GM19351 (cell line): ENCODE measurements around the gene RTP5.

Experiments used
- ATAC-seq: cut with Tn5 transposase; IDR thresholded peaks from one replicate; pipeline ENCODE4 v1.9.1; 2021; ENCODE audit warnings: mild to moderate bottlenecking, moderate library complexity; ENCODE audit not compliant: unreplicated experiment

Gene RTP5

DNA sequence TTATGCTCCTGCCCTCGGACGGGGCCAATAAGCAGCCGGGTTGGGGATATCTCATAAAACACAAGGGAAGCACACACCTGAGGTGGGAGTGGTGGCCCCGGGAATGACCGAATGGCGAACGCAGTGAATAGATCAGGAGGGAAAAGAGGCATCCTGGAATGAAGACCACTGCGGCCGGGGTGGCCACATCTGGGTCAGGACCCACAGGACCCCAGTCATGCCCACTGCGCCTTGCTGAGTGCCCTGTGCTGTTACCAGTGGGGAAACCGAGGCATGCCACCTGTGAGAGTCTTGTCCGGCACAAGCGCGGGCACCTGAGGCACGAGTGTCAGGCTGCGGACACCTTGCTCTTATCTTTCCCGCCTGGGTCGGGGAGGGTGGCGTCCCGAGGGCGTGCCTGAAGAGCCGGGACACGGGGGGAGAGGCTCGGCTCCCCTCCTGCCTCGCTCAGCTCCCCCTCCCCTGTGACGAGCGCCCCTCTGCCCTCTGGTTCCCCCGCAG lies 12.4 kb upstream of the RTP5 start:
- no peak for ATAC-seq

DNA sequence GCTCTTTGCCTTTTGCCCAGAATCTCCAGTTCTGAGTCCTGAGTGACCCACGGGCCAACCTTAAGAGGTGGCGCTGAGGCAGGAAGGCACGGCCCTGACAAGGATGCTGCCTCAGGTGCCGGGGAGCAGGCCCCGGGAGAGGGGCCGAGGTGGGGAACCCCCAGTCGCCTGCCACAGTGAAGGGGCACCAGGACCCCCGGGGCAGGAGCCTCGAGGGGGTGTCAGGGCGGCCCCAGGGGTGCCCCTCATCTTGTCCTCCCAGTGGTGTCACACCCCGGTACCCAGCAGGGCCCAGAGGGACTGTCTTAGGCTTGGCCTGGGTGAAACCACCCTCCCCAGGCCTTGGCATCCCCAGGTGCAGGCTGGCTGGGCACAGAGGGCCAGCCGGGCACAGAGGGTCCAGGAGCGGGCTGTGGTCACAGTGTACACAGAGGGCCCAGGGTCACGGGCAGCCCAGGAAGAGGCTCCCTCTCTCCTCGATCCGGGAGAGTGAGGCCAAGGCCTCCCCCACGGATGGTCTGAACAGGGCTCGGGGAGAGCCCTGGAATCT lies 11.9 kb upstream of the RTP5 start:
- no peak for ATAC-seq

- no peak for ATAC-seq
Observed at GRCh38 chr2:241858206-241859016, 11.1 kb upstream of the RTP5 start, which contains the start of gene PDCD1. PDCD1 (minus strand) TSS chr2:241858894; CDS start chr2:241858838, 56 bp downstream.

DNA sequence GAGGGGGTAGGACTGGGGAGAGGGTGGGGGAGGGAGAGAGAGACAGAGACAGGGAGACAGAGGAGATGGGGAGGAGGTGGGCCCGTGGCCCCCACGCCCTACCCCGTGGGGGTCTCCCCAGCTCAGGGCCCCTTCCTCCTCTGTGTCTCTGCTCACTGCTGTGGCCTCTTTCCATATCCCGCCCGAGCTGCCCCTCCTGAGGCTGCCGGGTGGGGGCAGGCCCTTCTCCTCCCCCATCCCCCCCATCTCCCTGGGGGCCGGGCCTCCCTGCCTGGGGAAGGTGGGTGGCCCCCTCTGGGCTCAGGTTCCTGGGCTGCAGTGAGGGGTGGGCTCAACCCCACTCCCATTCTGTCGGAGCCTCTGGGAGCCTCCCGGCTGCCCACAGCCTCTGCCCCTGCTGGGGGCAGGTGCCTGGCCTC lies 10.5 kb upstream of the RTP5 start:
- no peak for ATAC-seq

DNA sequence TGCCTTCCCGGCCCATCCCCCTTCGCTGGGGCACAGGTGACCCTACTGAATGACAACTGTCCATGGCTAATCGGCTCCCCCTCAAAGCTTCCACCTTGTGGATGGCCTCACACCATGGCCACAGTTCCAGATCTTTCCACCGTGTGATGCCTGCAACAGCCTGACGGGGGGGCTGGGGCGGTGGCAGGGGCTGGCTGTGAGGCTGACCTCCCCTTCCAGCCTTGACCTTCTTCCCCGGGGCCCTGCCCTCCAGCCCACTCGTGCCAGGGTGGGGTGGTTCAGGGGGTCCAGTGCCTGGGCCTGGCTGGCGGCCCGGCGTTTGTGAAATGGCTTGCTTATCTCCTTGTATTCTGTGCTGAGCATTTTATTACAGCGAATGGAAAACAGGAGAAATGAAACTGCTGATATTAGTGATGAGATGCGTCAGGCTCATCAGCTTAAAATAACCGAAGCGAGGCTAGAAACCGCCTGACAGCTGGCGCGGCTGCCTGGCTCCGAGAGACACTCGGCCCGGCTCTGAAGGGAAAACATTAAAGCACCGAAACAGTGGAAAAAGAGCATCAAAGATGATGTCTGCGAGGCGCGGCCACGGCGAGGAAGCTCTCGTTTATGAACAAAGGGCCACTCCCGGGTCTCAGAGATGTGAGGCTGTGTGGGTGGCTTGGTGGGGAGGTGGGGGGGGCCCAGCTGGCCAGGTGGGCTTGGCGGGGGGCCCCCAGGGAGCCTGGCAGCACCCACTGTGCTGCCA lies 9.9 kb upstream of the RTP5 start:
- peak; percentile 43 for ATAC-seq

DNA sequence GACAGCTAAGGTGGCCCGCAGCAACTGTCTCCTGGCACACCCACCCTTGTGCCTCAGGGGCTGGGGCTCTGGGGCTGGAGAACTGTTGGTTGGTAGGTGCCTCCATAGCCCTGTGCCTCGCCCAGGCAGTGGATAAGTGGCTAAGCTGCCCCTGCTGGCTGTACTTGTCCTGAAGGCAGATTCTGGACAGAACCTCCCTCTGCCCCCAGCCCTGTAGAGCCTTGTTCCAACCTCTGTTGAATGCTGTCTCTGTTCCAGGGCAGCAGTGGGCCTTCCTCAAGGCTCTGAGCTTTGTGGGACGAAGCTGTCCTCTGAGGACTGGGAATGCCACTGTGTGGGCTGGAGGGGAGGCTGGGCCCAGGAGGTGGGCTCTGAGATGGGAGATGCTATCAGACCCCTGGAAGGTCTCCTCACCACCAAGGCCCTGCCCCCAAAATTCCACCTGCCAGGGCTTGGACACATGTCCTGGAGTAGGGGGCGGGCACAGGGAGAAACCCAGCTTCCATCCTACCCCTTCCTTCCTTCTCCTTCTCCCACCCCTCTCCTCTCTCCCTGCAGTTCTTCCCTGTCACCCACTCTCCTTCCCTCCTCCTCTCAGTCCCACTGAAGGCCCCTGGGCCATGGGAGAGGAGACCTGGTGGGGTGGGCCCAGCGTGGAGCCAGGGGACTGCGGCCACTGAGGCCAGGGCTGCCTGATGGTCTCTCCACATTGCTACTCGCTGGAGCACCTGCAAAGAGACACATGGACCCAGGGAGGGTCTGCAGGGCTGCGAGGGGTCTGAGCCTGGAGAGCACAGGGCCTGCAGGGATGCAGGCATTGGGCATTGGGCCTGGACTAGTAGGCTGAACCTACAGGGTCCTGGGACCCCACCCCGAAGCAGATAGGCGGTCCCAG lies 9.1 kb upstream of the RTP5 start:
- peak; percentile 4 for ATAC-seq

DNA sequence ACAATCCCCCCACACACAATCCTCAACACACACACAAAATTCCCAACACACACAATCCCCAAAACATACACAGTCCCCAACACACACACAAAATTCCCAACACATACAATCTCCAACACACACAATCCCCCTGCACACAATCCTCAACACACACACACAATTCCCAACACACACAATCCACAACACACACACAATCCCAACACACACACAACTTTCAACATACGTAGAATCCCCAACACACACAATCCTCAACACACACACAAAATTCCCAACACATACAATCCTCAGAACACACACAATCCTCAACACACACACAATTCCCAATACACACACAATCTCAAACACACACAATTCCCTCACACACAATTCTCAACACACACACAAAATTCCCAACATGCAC lies 8.3 kb upstream of the RTP5 start:
- ATAC-seq, result no peak

DNA sequence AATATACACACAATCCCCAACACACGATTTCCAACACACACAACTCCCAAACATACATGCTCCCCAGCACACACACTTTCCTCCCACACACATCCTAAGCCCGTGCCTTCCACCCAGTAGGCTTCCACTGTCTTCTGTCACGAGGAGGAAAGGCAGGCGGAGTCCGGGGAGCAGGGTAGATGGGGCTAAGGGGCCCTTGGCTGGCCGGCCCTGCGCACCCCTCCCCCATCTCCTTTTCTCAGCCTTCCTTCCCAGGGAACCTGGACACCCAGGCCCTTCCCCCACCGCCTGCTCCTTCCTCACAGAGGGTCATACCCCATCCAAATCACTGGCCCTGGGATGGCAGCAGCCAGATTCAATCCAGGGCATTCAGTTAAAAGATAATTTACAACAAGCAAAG lies 7.4 kb upstream of the RTP5 start:
- ATAC-seq, result no peak

DNA sequence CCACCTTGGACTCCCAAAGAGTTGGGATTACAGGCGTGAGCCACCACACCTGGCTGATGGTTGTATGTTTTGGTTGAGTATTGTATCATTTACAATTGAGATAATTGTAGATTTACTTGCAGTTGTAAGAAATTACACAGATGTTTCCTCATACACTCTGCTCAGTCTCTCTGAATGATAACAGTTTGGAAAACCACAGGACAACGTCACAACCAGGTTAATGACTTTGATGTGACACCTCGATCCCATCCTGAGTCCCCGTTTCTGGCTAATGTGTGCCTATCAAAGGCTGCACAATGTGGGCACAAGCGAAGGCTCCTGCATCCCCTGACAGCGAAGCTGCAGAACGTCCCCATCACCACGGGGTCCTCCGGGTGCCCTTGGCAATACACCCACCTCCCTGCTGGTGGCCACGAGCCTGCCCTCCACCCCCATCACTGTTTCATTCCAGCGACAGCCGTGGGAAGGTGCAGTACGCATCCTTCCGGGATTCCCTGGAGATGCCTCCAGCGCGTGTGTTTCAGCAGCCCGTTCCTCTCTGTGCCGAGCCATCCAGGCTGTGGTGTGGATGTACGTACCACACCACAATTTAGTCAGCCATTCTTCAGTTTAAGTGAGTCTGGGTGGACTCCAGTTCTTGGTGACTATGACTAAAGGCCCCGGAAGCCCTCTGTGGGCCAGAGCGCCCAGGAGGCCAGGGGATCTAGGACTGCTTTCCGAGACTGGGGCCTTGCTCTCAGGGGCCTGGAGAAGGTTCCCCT lies 6.6 kb upstream of the RTP5 start:
- ATAC-seq, result no peak

- peak; percentile 35 for ATAC-seq
Observed at GRCh38 chr2:241863536-241863954, 6.0 kb upstream of the RTP5 start.

- ATAC-seq, result no peak
Observed at GRCh38 chr2:241864168-241864849, 5.2 kb upstream of the RTP5 start.

DNA sequence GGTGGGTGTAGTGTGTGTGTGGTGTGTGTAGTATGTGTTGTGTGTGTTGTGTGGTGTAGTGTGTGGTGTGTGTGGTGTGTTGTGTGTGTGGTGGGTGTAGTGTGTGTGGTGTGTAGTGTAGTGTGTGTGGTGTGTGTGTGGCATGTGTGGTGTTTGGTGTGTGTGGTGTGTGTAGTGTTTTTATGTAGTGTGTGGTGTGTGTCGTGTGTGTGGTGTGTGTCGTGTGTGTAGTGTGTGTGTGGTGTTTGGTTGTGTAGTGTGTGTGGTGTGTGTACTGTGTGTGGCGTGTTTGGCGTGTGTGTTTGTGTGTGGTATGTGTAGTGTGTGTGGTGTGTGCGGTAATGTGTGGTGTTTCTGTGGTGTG lies 4.7 kb upstream of the RTP5 start:
- ATAC-seq, result no peak

- ATAC-seq, result no peak
Observed at GRCh38 chr2:241865416-241865956, 4.0 kb upstream of the RTP5 start.

- ATAC-seq, result no peak
Observed at GRCh38 chr2:241865957-241866789, 3.4 kb upstream of the RTP5 start.

DNA sequence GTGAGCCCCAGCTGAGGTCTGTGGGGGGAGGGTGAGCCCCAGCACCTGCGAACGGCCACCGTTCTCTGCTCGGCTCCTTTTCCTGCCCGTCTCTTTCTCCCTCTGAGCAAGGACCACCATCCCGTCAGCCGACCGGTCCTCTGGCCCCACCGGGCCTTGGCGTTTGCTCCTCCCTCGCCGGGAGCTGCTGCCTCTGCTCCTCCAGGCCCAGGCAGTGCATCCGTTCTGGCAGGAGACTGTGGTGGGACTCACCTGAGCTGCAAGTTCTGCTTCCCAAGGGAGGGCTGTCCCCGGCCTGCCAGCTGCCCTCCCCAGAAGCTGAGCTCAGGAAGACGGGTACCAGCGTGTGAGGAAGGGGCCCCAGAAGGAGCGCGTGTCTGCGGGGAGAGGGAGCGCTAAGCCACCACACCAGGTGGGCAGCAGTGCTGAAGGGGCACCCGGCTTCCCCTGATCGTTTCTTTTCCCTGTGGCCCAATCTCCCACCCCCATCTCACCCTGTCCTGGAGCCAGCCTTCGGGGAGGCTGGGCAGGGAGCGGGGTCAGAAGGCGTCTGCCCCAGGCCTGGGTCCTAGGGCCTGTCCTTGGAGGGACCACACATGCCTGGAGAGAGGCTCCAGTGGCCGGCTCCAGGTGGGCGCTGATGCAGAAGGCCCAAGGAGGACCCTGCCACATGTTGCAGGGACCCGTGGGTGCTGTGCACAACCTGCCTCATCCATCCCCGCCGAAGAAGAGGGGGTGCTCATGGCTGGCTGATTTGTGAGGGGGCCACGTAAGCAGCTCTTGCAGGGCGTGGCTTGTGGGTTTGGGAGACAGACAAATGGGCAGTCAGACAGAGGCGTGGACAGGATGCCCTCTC lies 2.5 kb upstream of the RTP5 start:
- no peak for ATAC-seq

DNA sequence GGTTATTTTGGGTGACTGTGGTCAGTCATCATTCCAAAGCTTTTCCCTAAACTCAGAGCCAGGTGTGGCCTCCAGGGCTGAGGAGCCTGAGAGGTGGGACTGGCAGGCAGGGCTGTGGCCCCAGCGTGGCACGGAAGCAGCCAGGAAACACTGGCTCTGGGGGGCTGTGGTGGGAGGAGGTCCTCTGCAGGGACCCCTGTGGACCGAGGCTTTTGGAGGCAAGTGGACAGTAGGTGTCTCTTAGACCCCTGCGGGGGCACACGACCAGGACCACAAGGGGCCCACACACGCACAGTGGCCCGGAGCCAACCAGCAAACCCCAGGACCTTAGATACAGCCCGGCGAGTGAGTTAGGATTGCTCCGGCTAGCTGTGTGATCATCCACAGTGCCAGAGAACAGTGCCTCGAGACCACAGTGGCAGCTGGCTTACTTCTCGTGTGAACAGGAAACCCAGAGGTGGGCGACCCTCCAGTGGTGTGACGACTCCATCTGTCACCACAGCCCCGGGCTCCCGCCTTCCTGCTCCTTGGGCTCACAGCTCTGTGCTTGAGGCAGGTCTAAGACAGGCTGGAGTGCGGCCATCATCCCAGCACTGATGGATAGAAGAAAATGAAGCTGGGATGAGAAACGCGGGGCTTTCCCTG lies 1.6 kb upstream of the RTP5 start:
- ATAC-seq, result no peak

DNA sequence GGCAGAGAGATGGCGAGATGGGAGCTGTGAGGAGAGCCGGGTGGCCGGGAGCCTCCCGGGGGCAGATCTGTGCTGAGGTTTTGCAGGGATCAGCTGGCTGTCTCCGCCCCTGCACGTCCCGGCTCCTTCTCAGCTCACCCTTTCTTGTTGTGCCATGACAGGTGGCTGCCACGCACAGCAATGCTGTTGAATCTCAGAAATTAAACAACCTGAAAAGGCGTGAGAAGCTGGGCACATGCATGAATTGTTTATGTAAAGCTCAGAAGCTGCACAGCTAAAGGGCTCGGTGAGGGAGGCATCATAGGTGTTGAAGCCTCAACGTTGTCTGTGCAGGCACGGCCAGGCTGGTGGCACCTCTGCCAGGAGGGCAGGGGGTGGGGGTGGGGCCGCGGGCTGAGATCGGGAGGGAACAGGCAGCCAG lies 858 bp upstream of the RTP5 start:
- no peak for ATAC-seq
